ENCODE measurements around the gene OR52M1.
"Not testable (repeated sequence)": the region's sequence is repeated elsewhere in the genome, so short reads cannot be mapped to it uniquely, and the experiment has no call there.

The OR52M1 gene

GRCh38 chr11:4527926-4528325 is 17.1 kb upstream of the OR52M1 start:
- no peaks in the 10 kb centered on the region for H3K9me3 ChIP-seq
- H3K36me3 ChIP-seq: no peaks in the 10 kb centered on the region
- H3K4me3 ChIP-seq: no peak overlapping the region
- intact Hi-C loops (cut with DNase I; ENCODE audit: low total_unique reads): no loop called here
- no peak for DNase-seq
- TF ChIP-seq, protein P1, sequence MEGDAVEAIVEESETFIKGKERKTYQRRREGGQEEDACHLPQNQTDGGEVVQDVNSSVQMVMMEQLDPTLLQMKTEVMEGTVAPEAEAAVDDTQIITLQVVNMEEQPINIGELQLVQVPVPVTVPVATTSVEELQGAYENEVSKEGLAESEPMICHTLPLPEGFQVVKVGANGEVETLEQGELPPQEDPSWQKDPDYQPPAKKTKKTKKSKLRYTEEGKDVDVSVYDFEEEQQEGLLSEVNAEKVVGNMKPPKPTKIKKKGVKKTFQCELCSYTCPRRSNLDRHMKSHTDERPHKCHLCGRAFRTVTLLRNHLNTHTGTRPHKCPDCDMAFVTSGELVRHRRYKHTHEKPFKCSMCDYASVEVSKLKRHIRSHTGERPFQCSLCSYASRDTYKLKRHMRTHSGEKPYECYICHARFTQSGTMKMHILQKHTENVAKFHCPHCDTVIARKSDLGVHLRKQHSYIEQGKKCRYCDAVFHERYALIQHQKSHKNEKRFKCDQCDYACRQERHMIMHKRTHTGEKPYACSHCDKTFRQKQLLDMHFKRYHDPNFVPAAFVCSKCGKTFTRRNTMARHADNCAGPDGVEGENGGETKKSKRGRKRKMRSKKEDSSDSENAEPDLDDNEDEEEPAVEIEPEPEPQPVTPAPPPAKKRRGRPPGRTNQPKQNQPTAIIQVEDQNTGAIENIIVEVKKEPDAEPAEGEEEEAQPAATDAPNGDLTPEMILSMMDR (IDR thresholded peaks at IDR 0.05): no peak
- H3K27ac ChIP-seq: no peak overlapping the region
- no peaks in the 10 kb centered on the region for H3K4me1 ChIP-seq
- no peaks in the 10 kb centered on the region for H3K27me3 ChIP-seq

GRCh38 chr11:4531686-4532085 is 13.3 kb upstream of the OR52M1 start:
- H3K9me3 ChIP-seq; H3K4me1 ChIP-seq; H3K27me3 ChIP-seq; H3K36me3 ChIP-seq; H3K4me3 ChIP-seq; intact Hi-C loops (cut with DNase I; ENCODE audit: low total_unique reads); DNase-seq; H3K27ac ChIP-seq: not testable (repeated sequence)

- no peak overlapping the region for H3K27ac ChIP-seq
- peaks cover 0 to 7% of the 10 kb centered on the region in 2 donors for H3K27me3 ChIP-seq
- intact Hi-C loops (cut with DNase I; ENCODE audit: low total_unique reads): no loop called here
- H3K36me3 ChIP-seq: no peaks in the 10 kb centered on the region
- H3K9me3 ChIP-seq: no peaks in the 10 kb centered on the region
- TF ChIP-seq, protein P1 (IDR thresholded peaks at IDR 0.05): peak; percentile 40 to 49
- no peaks in the 10 kb centered on the region for H3K4me1 ChIP-seq
- DNase-seq: peak in 1 of 2 donors; percentile 46
- H3K4me3 ChIP-seq: no peak overlapping the region
Observed at GRCh38 chr11:4539603-4540219, 5.3 kb upstream of the OR52M1 start.

GRCh38 chr11:4541071-4541470 is 3.9 kb upstream of the OR52M1 start:
- Histone ChIP-seq H3K4me3 (no peak overlapping the region), H3K4me1 (no peaks in the 10 kb centered on the region), H3K27me3 (peaks cover 0 to 7% of the 10 kb centered on the region in 2 donors), H3K9me3 (no peaks in the 10 kb centered on the region), H3K27ac (no peak overlapping the region), H3K36me3 (no peaks in the 10 kb centered on the region)
- no peak for DNase-seq
- TF ChIP-seq, protein P1 (IDR thresholded peaks at IDR 0.05): no peak
- intact Hi-C loops (cut with DNase I; ENCODE audit: low total_unique reads): no loop called here

- Histone ChIP-seq H3K27ac (no peak overlapping the region), H3K27me3 (peaks cover 0 to 7% of the 10 kb centered on the region in 2 donors), H3K9me3 (no peaks in the 10 kb centered on the region), H3K36me3 (no peaks in the 10 kb centered on the region), H3K4me3 (no peak overlapping the region), H3K4me1 (no peaks in the 10 kb centered on the region)
- no peak for DNase-seq
- intact Hi-C loops (cut with DNase I; ENCODE audit: low total_unique reads): no loop called here
- TF ChIP-seq, protein P1 (IDR thresholded peaks at IDR 0.05): no peak
Observed at GRCh38 chr11:4543561-4543960, 1.4 kb upstream of the OR52M1 start.

DNA sequence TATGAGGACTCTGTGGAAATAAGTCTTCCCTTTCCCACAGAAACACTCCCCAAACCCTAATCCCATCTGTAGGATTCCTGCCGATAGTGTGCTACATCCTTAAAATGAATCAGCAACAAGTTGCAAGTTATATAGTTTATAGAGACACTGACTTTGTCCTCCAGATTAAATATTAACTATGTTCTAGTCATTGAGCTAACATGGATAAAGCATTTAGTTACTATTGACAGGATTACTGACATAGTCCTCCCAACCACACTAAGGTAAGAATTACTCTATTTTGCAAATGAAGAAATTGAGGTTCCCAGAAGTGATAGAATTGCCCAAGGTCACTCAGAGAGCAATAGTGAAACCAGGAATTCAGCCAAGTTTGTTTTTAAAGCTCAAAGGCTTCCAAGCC is 1.9 kb downstream of the OR52M1 start:
- no peaks in the 10 kb centered on the region for H3K27me3 ChIP-seq
- TF ChIP-seq, protein P1 (IDR thresholded peaks at IDR 0.05): no peak
- no peak overlapping the region for H3K27ac ChIP-seq
- H3K9me3 ChIP-seq: peaks cover 0 to 10% (median 8%) of the 10 kb centered on the region in 3 donors
- no peaks in the 10 kb centered on the region for H3K36me3 ChIP-seq
- no peaks in the 10 kb centered on the region for H3K4me1 ChIP-seq
- no peak overlapping the region for H3K4me3 ChIP-seq
- intact Hi-C loops (cut with DNase I; ENCODE audit: low total_unique reads): no loop called here
- no peak for DNase-seq
